HAP-1 (cell line): Measurements from ENCODE around the gene RFX8.

Experiments used
- DNase-seq, 2 experiments: peaks; one replicate each; pipeline ENCODE4 v3.0.0-alpha.2; 2016 to 2020; ENCODE audit warnings: low spot score in 2 of 2
- H3K27me3 ChIP-seq: fragments of 250-450 bp; sonication (Bioruptor Pico); 2 replicates; pipeline ENCODE4 v1.5.1; 2020; ENCODE audit warnings: low read depth, mild to moderate bottlenecking, moderate library complexity
- H3K36me3 ChIP-seq: fragments of 250-450 bp; sonication (Bioruptor Pico); replicated peaks from 2 replicates; pipeline ENCODE4 v1.5.1; 2020; ENCODE audit warnings: mild to moderate bottlenecking
- H3K4me1 ChIP-seq: fragments of 250-450 bp; sonication (Bioruptor Pico); 2 replicates; pipeline ENCODE4 v1.5.1; 2020; ENCODE audit warnings: mild to moderate bottlenecking
- H3K4me3 ChIP-seq: fragments of 250-450 bp; sonication (Bioruptor Pico); 2 replicates; pipeline ENCODE4 v1.5.1; 2020; ENCODE audit warnings: mild to moderate bottlenecking, moderate library complexity
- H3K9me3 ChIP-seq: fragments of 250-450 bp; sonication (Bioruptor Pico); 2 replicates; pipeline ENCODE4 v1.5.1; 2020; ENCODE audit warnings: mild to moderate bottlenecking, moderate library complexity
- in situ Hi-C: fragments of 300-500 bp; cut with MboI; formaldehyde crosslinking; loops from 3 replicates; pipeline ENCODE4 v1.14.3; 2020; ENCODE audit warnings: low sequenced_read_pairs, inconsistent platforms, mixed read lengths

RFX8 gene

GRCh38 chr2:101386599-101387150, 88.2 kb downstream of the RFX8 start:
- in situ Hi-C loops: no loop called here
- no peaks in the 10 kb centered on the region for H3K9me3 ChIP-seq
- peaks cover 26% of the 10 kb centered on the region for H3K27me3 ChIP-seq
- peak in 1 of 2 experiments; percentile 37 for DNase-seq
- H3K4me3 ChIP-seq: peak overlapping the region; percentile 31
- H3K4me1 ChIP-seq: peaks cover 6% of the 10 kb centered on the region; the same call in 1 of the 2 replicates
- no peaks in the 10 kb centered on the region for H3K36me3 ChIP-seq

- H3K27me3 ChIP-seq: peaks cover 17% of the 10 kb centered on the region
- no peak overlapping the region for H3K4me3 ChIP-seq
- in situ Hi-C loops: no loop called here
- DNase-seq: peak in 1 of 2 experiments; percentile 16
- no peaks in the 10 kb centered on the region for H3K36me3 ChIP-seq
- peaks cover 6% of the 10 kb centered on the region; the same call in 1 of the 2 replicates for H3K4me1 ChIP-seq
- no peaks in the 10 kb centered on the region for H3K9me3 ChIP-seq
Measured at GRCh38 chr2:101383016-101383541, 91.8 kb downstream of the RFX8 start.

GRCh38 chr2:101382442-101382841, 92.5 kb downstream of the RFX8 start:
- in situ Hi-C loops: no loop called here
- DNase-seq: no peak
- Histone ChIP-seq H3K36me3 (no peaks in the 10 kb centered on the region), H3K9me3 (no peaks in the 10 kb centered on the region), H3K27me3 (peaks cover 11% of the 10 kb centered on the region), H3K4me1 (peaks cover 6% of the 10 kb centered on the region; the same call in 1 of the 2 replicates), H3K4me3 (no peak overlapping the region)

GRCh38 chr2:101380376-101380775, 94.5 kb downstream of the RFX8 start:
- H3K27me3 ChIP-seq: 0 out of 2 replicates have a peak, but pooled peaks cover 2% of the 10 kb centered on the region

GRCh38 chr2:101379091-101379490, 95.8 kb downstream of the RFX8 start:
- H3K36me3 ChIP-seq: no peaks in the 10 kb centered on the region
- H3K4me1 ChIP-seq: no peaks in the 10 kb centered on the region
- in situ Hi-C loops: no loop called here
- no peak for DNase-seq
- no peak overlapping the region for H3K4me3 ChIP-seq
- H3K27me3 ChIP-seq: 0 out of 2 replicates have a peak, but pooled peaks cover 2% of the 10 kb centered on the region
- H3K9me3 ChIP-seq: no peaks in the 10 kb centered on the region

More at GRCh38 chr2:101380376-101380775, 94.5 kb downstream of the RFX8 start:
- Histone ChIP-seq H3K9me3 (no peaks in the 10 kb centered on the region), H3K4me3 (no peak overlapping the region), H3K36me3 (no peaks in the 10 kb centered on the region), H3K4me1 (peaks cover 2% of the 10 kb centered on the region; the same call in 1 of the 2 replicates)
- in situ Hi-C loops: no loop called here
- no peak for DNase-seq

GRCh38 chr2:101375653-101376052, 99.3 kb downstream of the RFX8 start:
- H3K9me3 ChIP-seq: no peaks in the 10 kb centered on the region
- DNase-seq: no peak
- H3K27me3 ChIP-seq: no peaks in the 10 kb centered on the region
- in situ Hi-C loops: no loop called here
- no peaks in the 10 kb centered on the region for H3K36me3 ChIP-seq
- H3K4me3 ChIP-seq: no peak overlapping the region
- H3K4me1 ChIP-seq: no peaks in the 10 kb centered on the region

- no peaks in the 10 kb centered on the region for H3K4me1 ChIP-seq
- H3K4me3 ChIP-seq: no peak overlapping the region
- no peaks in the 10 kb centered on the region for H3K36me3 ChIP-seq
- DNase-seq: no peak
- H3K27me3 ChIP-seq: no peaks in the 10 kb centered on the region
- no peaks in the 10 kb centered on the region for H3K9me3 ChIP-seq
- in situ Hi-C loops: no loop called here
Measured at GRCh38 chr2:101374821-101375561, 99.9 kb downstream of the RFX8 start.

GRCh38 chr2:101372792-101373191, 102.1 kb downstream of the RFX8 start:
- H3K4me1 ChIP-seq: no peaks in the 10 kb centered on the region
- no peaks in the 10 kb centered on the region for H3K9me3 ChIP-seq
- H3K27me3 ChIP-seq: no peaks in the 10 kb centered on the region
- no peak for DNase-seq
- no peak overlapping the region for H3K4me3 ChIP-seq
- in situ Hi-C loops: no loop called here
- no peaks in the 10 kb centered on the region for H3K36me3 ChIP-seq

- DNase-seq: no peak
- in situ Hi-C loops: no loop called here
- Histone ChIP-seq H3K27me3 (no peaks in the 10 kb centered on the region), H3K4me1 (no peaks in the 10 kb centered on the region), H3K36me3 (no peaks in the 10 kb centered on the region), H3K4me3 (no peak overlapping the region), H3K9me3 (no peaks in the 10 kb centered on the region)
Measured at GRCh38 chr2:101371636-101372035, 103.3 kb downstream of the RFX8 start.

GRCh38 chr2:101369100-101369499, 105.8 kb downstream of the RFX8 start:
- no peaks in the 10 kb centered on the region for H3K9me3 ChIP-seq
- no peaks in the 10 kb centered on the region for H3K36me3 ChIP-seq
- no peak overlapping the region for H3K4me3 ChIP-seq
- in situ Hi-C loops: no loop called here
- DNase-seq: no peak
- H3K27me3 ChIP-seq: no peaks in the 10 kb centered on the region
- H3K4me1 ChIP-seq: no peaks in the 10 kb centered on the region

GRCh38 chr2:101368376-101368775, 106.5 kb downstream of the RFX8 start:
- H3K4me3 ChIP-seq: no peak overlapping the region
- no peaks in the 10 kb centered on the region for H3K9me3 ChIP-seq
- DNase-seq: no peak
- no peaks in the 10 kb centered on the region for H3K27me3 ChIP-seq
- in situ Hi-C loops: no loop called here
- H3K36me3 ChIP-seq: no peaks in the 10 kb centered on the region
- no peaks in the 10 kb centered on the region for H3K4me1 ChIP-seq

GRCh38 chr2:101367508-101367907, 107.4 kb downstream of the RFX8 start:
- H3K4me3 ChIP-seq: no peak overlapping the region
- no peaks in the 10 kb centered on the region for H3K4me1 ChIP-seq
- H3K36me3 ChIP-seq: no peaks in the 10 kb centered on the region
- no peaks in the 10 kb centered on the region for H3K27me3 ChIP-seq
- no peaks in the 10 kb centered on the region for H3K9me3 ChIP-seq
- in situ Hi-C loops: no loop called here
- no peak for DNase-seq

GRCh38 chr2:101364878-101365277, 110.0 kb downstream of the RFX8 start:
- H3K27me3 ChIP-seq: no peaks in the 10 kb centered on the region
- no peaks in the 10 kb centered on the region for H3K4me1 ChIP-seq
- in situ Hi-C loops: no loop called here
- DNase-seq: no peak
- H3K36me3 ChIP-seq: no peaks in the 10 kb centered on the region
- H3K4me3 ChIP-seq: no peak overlapping the region
- no peaks in the 10 kb centered on the region for H3K9me3 ChIP-seq

- no peaks in the 10 kb centered on the region for H3K9me3 ChIP-seq
- DNase-seq: no peak
- in situ Hi-C loops: no loop called here
- no peaks in the 10 kb centered on the region for H3K36me3 ChIP-seq
- no peaks in the 10 kb centered on the region for H3K4me1 ChIP-seq
- no peaks in the 10 kb centered on the region for H3K27me3 ChIP-seq
- no peak overlapping the region for H3K4me3 ChIP-seq
Measured at GRCh38 chr2:101362777-101363176, 112.1 kb downstream of the RFX8 start.
